ENCODE data around the gene SEMA3B.

SEMA3B gene

DNA sequence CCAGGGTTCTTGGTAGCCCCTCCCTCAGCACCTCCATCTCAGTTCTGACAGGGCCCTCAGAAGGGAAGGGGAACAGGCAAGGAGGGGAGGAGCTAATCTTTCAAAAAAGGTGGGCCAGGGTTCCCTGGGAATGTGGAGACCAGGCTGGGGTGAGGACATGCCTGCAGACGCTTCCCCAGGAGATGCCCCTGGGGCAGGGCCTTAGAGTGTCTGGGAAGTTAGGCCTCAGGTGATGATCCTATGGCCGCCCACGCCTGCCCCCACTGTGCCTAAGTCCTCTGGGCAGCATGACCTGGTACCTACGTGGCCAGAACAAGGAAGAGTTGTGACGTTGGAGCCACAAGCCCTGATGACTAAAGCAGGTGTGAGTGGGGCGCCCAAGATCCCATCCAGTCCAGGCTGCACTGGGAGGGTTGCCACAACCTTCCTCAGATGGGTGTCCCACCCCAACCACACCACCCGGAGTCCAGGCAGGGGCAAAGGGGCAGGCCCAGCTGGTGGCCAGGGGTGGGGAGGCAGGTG, 3.9 kb upstream of the SEMA3B start:
- peak overlapping the region; percentile 93 for H3K27ac ChIP-seq (ENCODE audit: poor library complexity, severe bottlenecking)
- H3K4me1 ChIP-seq (ENCODE audit: insufficient read depth, poor library complexity, severe bottlenecking) = peaks cover 29% of the 10 kb centered on the region
- ATAC-seq (ENCODE audit: low read depth) (peak; percentile 2; the same call in 2 of the 3 replicates), DNase-seq (ENCODE audit: low spot score) (no peak)
- H3K27me3 ChIP-seq (ENCODE audit: insufficient read depth, poor library complexity, severe bottlenecking) = no peaks in the 10 kb centered on the region
- TF ChIP-seq, protein P1, sequence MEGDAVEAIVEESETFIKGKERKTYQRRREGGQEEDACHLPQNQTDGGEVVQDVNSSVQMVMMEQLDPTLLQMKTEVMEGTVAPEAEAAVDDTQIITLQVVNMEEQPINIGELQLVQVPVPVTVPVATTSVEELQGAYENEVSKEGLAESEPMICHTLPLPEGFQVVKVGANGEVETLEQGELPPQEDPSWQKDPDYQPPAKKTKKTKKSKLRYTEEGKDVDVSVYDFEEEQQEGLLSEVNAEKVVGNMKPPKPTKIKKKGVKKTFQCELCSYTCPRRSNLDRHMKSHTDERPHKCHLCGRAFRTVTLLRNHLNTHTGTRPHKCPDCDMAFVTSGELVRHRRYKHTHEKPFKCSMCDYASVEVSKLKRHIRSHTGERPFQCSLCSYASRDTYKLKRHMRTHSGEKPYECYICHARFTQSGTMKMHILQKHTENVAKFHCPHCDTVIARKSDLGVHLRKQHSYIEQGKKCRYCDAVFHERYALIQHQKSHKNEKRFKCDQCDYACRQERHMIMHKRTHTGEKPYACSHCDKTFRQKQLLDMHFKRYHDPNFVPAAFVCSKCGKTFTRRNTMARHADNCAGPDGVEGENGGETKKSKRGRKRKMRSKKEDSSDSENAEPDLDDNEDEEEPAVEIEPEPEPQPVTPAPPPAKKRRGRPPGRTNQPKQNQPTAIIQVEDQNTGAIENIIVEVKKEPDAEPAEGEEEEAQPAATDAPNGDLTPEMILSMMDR (IDR thresholded peaks at IDR 0.05; ENCODE audit: poor library complexity, severe bottlenecking) = no peak
- H3K9me3 ChIP-seq (ENCODE audit: severe bottlenecking) = no peaks in the 10 kb centered on the region
- no peaks in the 10 kb centered on the region for H3K36me3 ChIP-seq (ENCODE audit: low read depth)
- no peak overlapping the region for H3K4me3 ChIP-seq (ENCODE audit: severe bottlenecking)

DNA sequence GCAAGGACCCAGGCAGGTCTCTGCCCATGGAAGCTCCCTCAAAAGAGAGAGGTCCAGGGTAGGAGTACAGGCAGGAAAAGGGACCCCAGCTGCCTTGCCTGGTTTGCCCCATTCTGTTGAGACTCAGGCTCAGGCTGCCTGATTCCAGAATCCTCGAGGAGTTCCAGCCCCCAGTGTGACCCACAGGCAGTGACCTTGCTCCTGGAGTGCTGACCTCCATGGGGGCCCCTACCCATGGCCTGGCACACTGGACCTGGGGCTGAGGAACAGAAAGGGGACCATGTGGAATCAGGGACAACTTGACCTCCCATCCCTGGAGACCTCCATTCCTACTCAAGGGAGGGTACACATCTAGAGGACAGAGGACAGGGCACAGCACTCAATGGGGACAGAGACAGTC, 3.4 kb upstream of the SEMA3B start:
- peaks cover 34% of the 10 kb centered on the region for H3K4me1 ChIP-seq (ENCODE audit: insufficient read depth, poor library complexity, severe bottlenecking)
- no peaks in the 10 kb centered on the region for H3K9me3 ChIP-seq (ENCODE audit: severe bottlenecking)
- peak overlapping the region; percentile 93 for H3K27ac ChIP-seq (ENCODE audit: poor library complexity, severe bottlenecking)
- TF ChIP-seq, protein P1 (IDR thresholded peaks at IDR 0.05; ENCODE audit: poor library complexity, severe bottlenecking) = no peak
- no peak for ATAC-seq (ENCODE audit: low read depth)
- DNase-seq (ENCODE audit: low spot score) = peak; percentile 23
- H3K27me3 ChIP-seq (ENCODE audit: insufficient read depth, poor library complexity, severe bottlenecking) = no peaks in the 10 kb centered on the region
- H3K36me3 ChIP-seq (ENCODE audit: low read depth) = no peaks in the 10 kb centered on the region
- no peak overlapping the region for H3K4me3 ChIP-seq (ENCODE audit: severe bottlenecking)

DNA sequence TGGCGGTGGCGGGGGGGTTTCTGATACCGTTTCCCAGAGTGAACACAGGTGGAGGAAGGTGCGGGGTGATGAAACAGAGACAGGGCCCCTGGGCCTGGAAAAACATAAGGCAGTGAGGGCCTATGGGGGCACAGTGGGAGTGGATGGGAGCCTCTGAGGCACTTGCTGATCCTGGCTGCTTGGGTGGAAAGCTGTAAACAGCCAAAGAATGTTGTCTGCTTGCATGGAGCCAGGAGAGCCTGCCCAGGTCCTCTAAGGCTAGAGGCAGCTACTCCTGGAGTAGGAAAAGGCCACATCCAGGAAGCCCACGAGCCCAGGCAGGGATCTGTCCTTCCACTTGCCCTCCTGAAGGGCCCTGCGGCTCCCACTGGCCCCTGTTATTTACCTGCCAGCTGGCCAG, 2.9 kb upstream of the SEMA3B start:
- Histone ChIP-seq H3K4me1 (ENCODE audit: insufficient read depth, poor library complexity, severe bottlenecking) (peaks cover 39% of the 10 kb centered on the region), H3K27ac (ENCODE audit: poor library complexity, severe bottlenecking) (peak overlapping the region; percentile 93), H3K27me3 (ENCODE audit: insufficient read depth, poor library complexity, severe bottlenecking) (no peaks in the 10 kb centered on the region), H3K4me3 (ENCODE audit: severe bottlenecking) (no peak overlapping the region), H3K9me3 (ENCODE audit: severe bottlenecking) (no peaks in the 10 kb centered on the region), H3K36me3 (ENCODE audit: low read depth) (peaks cover 3% of the 10 kb centered on the region; the same call in 1 of the 2 replicates)
- TF ChIP-seq, protein P1 (IDR thresholded peaks at IDR 0.05; ENCODE audit: poor library complexity, severe bottlenecking) = no peak
- no peak for DNase-seq (ENCODE audit: low spot score)
- no peak for ATAC-seq (ENCODE audit: low read depth)

- ATAC-seq (ENCODE audit: low read depth) (no peak), DNase-seq (ENCODE audit: low spot score) (peak; percentile 40)
- Histone ChIP-seq H3K36me3 (ENCODE audit: low read depth) (peaks cover 10% of the 10 kb centered on the region), H3K4me1 (ENCODE audit: insufficient read depth, poor library complexity, severe bottlenecking) (peaks cover 43% of the 10 kb centered on the region), H3K27me3 (ENCODE audit: insufficient read depth, poor library complexity, severe bottlenecking) (no peaks in the 10 kb centered on the region), H3K4me3 (ENCODE audit: severe bottlenecking) (peak overlapping the region; percentile 18), H3K9me3 (ENCODE audit: severe bottlenecking) (no peaks in the 10 kb centered on the region), H3K27ac (ENCODE audit: poor library complexity, severe bottlenecking) (peak overlapping the region; percentile 93)
- TF ChIP-seq, protein P1 (IDR thresholded peaks at IDR 0.05; ENCODE audit: poor library complexity, severe bottlenecking) = no peak
Observed at GRCh38 chr3:50266836-50267235, 2.1 kb upstream of the SEMA3B start.

GRCh38 chr3:50267280-50267913, 1.6 kb upstream of the SEMA3B start:
- peaks cover 43% of the 10 kb centered on the region for H3K4me1 ChIP-seq (ENCODE audit: insufficient read depth, poor library complexity, severe bottlenecking)

More at GRCh38 chr3:50267280-50267913, 1.6 kb upstream of the SEMA3B start:
- peak; percentile 55 for DNase-seq (ENCODE audit: low spot score)
- peak overlapping the region; percentile 93 for H3K27ac ChIP-seq (ENCODE audit: poor library complexity, severe bottlenecking)
- ATAC-seq (ENCODE audit: low read depth) = no peak
- no peaks in the 10 kb centered on the region for H3K9me3 ChIP-seq (ENCODE audit: severe bottlenecking)
- H3K36me3 ChIP-seq (ENCODE audit: low read depth) = peaks cover 12% of the 10 kb centered on the region
- H3K4me3 ChIP-seq (ENCODE audit: severe bottlenecking) = peak overlapping the region; percentile 18
- TF ChIP-seq, protein P1 (IDR thresholded peaks at IDR 0.05; ENCODE audit: poor library complexity, severe bottlenecking) = no peak
- no peaks in the 10 kb centered on the region for H3K27me3 ChIP-seq (ENCODE audit: insufficient read depth, poor library complexity, severe bottlenecking)

Measured in RWPE2 (cell line).